ENCODE measurements around the gene PRKG1. TPM values are rescaled to one million over a fixed set of nuclear protein-coding genes. Genes with fewer than 3 reads are reported as not detected.

PRKG1 gene
- total and polyA plus RNA-seq, 8 donors: 1.2 to 9.6 (median 2.9) TPM

GRCh38 chr10:51689536-51689935 lies 615.2 kb downstream of the PRKG1 start:
- FAIRE-seq (no peak), ATAC-seq (no peak), DNase-seq (no peak)
- H3K36me3 ChIP-seq: no peaks in the 10 kb centered on the region
- WGBS, 2 donors: 93% methylated on average over 3 of the region's 3 CpGs
- intact Hi-C loops (cut with DNase I): no loop called here
- no peak overlapping the region for H3K4me3 ChIP-seq
- peaks cover 0 to 13% (median 4%) of the 10 kb centered on the region in 3 donors for H3K4me1 ChIP-seq
- TF ChIP-seq CTCF (IDR thresholded peaks at IDR 0.05): no peak
- no peaks in the 10 kb centered on the region for H3K27me3 ChIP-seq
- H3K27ac ChIP-seq: no peak overlapping the region
- no peaks in the 10 kb centered on the region for H3K9me3 ChIP-seq

- peak; percentile 84 to 94 (median 87) for ATAC-seq
- DNase-seq: peak in 4 of 6 donors; percentile 21 to 57 (median 48)
These were observed 616.8 kb downstream of the PRKG1 start for GRCh38 chr10:51691135-51691534.

GRCh38 chr10:51694086-51694768 lies 619.9 kb downstream of the PRKG1 start:
- no peaks in the 10 kb centered on the region for H3K9me3 ChIP-seq
- FAIRE-seq (no peak), ATAC-seq (no peak), DNase-seq (no peak)
- no peaks in the 10 kb centered on the region for H3K27me3 ChIP-seq
- TF ChIP-seq CTCF (IDR thresholded peaks at IDR 0.05): no peak
- intact Hi-C loops (cut with DNase I): no loop called here
- WGBS, 2 donors: 69 to 75% methylated on average over 5 of the region's 5 CpGs
- H3K36me3 ChIP-seq: no peaks in the 10 kb centered on the region
- no peak overlapping the region for H3K27ac ChIP-seq
- no peak overlapping the region for H3K4me3 ChIP-seq
- peaks cover 23 to 40% (median 28%) of the 10 kb centered on the region in 3 donors for H3K4me1 ChIP-seq

More at GRCh38 chr10:51691135-51691534, 616.8 kb downstream of the PRKG1 start:
- FAIRE-seq: peak; percentile 81
- 15 to 16% methylated on average over 4 of the region's 4 CpGs for WGBS, 2 donors
- intact Hi-C loops (cut with DNase I): no loop called here
- no peaks in the 10 kb centered on the region for H3K27me3 ChIP-seq
- H3K9me3 ChIP-seq: no peaks in the 10 kb centered on the region
- H3K4me3 ChIP-seq: no peak overlapping the region
- no peaks in the 10 kb centered on the region for H3K36me3 ChIP-seq
- peaks cover 2 to 17% (median 4%) of the 10 kb centered on the region in 3 donors for H3K4me1 ChIP-seq
- H3K27ac ChIP-seq: peak overlapping the region in 3 of 4 donors; percentile 25 to 46 (median 38)
- no peak for TF ChIP-seq CTCF (IDR thresholded peaks at IDR 0.05)

- no peak for FAIRE-seq
- no peak overlapping the region for H3K27ac ChIP-seq
- no peaks in the 10 kb centered on the region for H3K9me3 ChIP-seq
- no peak for ATAC-seq
- DNase-seq: no peak
- H3K4me3 ChIP-seq: no peak overlapping the region
- WGBS, 2 donors: 73 to 83% methylated on average over 1 of the region's 1 CpG
- H3K4me1 ChIP-seq: peaks cover 19 to 32% (median 28%) of the 10 kb centered on the region in 3 donors
- no peak for TF ChIP-seq CTCF (IDR thresholded peaks at IDR 0.05)
- no peaks in the 10 kb centered on the region for H3K27me3 ChIP-seq
- H3K36me3 ChIP-seq: no peaks in the 10 kb centered on the region
- intact Hi-C loops (cut with DNase I): no loop called here
These were observed 622.0 kb downstream of the PRKG1 start for GRCh38 chr10:51696251-51696650.

- Histone ChIP-seq H3K4me1 (peaks cover 19 to 28% (median 26%) of the 10 kb centered on the region in 3 donors), H3K27ac (peak overlapping the region in 2 of 4 donors; percentile 95), H3K36me3 (no peaks in the 10 kb centered on the region), H3K4me3 (peak overlapping the region; percentile 52 to 67 (median 64)), H3K27me3 (no peaks in the 10 kb centered on the region), H3K9me3 (no peaks in the 10 kb centered on the region)
- intact Hi-C loops (cut with DNase I): no loop called here
- DNase-seq (peak in 3 of 6 donors; percentile 23 to 57 (median 40)), ATAC-seq (no peak), FAIRE-seq (no peak)
- no peak for TF ChIP-seq CTCF (IDR thresholded peaks at IDR 0.05)
- 41 to 63% methylated on average over 8 of the region's 8 CpGs for WGBS, 2 donors
These were observed 624.3 kb downstream of the PRKG1 start for GRCh38 chr10:51698473-51699063.
